Suprapubic skin (tissue), 3 donors: Measurements from ENCODE around the gene IL23A.

Source experiments
- CTCF ChIP-seq, 2 donors: fragments of 200-600 bp in 1 of 2; fragments of 450-650 bp in 1 of 2; sonication (generic) in 1 of 2; IDR thresholded peaks; one replicate each; pipeline ENCODE4 v1.5.1; 2016 to 2019; ENCODE audit warnings: antibody characterized with exemption in 2 of 2, mild to moderate bottlenecking in 1 of 2, moderate library complexity in 1 of 2
- POLR2A ChIP-seq, 2 donors: fragments of 450-650 bp; IDR thresholded peaks; one replicate each; pipeline ENCODE4 v1.6.1; 2017; ENCODE audit warnings: antibody characterized with exemption in 2 of 2, mild to moderate bottlenecking in 2 of 2, moderate library complexity in 2 of 2

DNA sequence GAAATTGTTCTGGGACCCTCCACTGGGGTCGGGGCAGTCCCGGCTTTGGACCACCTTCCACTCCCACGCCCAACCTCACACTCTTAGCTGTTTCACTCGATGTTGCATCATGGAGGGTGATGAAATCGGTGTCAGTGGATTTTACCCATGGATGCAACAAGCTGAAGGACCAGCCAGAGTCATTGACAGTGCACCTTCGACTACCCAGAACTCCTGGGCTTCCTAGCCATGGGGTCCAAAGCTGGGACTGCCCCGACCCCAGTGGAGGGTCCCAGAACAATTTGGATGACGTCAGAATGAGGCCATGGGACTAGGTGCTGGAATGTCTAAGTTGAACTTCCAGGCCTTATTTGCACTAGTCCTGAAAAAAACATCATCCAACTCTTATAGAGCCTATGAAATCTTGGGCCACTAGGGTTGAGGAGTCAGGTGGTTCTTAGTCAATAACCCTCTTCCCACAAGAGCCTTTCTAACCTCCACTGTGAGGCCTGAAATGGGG, 882 bp upstream of the IL23A start:
- no peak for TF ChIP-seq POLR2A (IDR thresholded peaks at IDR 0.05)
- no peak for TF ChIP-seq CTCF (IDR thresholded peaks at IDR 0.05)
